BJ (cell line): ENCODE results near the gene LRMDA. TPM values are rescaled to one million over a fixed set of nuclear protein-coding genes. Genes with fewer than 3 reads are reported as not detected.
"Not testable (repeated sequence)": the region's sequence is repeated elsewhere in the genome, so short reads cannot be mapped to it uniquely, and the experiment has no call there.

Experiments used
- CTCF ChIA-PET: fragments of 350-600 bp; formaldehyde crosslinking; extraction: SDS; loops from one replicate; lab custom pipeline; 2021; ENCODE audit warnings: antibody characterized with exemption, inconsistent platforms; lab: Yijun Ruan, JAX
- POLR2A ChIA-PET: fragments of 300-600 bp; sonication (Branson Sonifier 250); formaldehyde crosslinking; extraction: SDS; loops from one replicate; lab custom pipeline; 2021; ENCODE audit warnings: antibody characterized with exemption; lab: Charles Lee
- DNase-seq: peaks from one replicate; pipeline ENCODE4 v3.0.0-alpha.2; 2011; ENCODE audit warnings: low read depth
- H3K27me3 ChIP-seq: 2 replicates; pipeline ENCODE4 v1.6.0; 2011; ENCODE audit warnings: low read length; ENCODE audit not compliant: control insufficient read depth, insufficient read depth
- H3K36me3 ChIP-seq: 2 replicates; pipeline ENCODE4 v1.5.1; 2011; ENCODE audit warnings: low read length; ENCODE audit not compliant: control insufficient read depth, insufficient read depth
- H3K4me3 ChIP-seq: 2 replicates; pipeline ENCODE4 v1.5.1; 2011; ENCODE audit warnings: low read depth, mild to moderate bottlenecking, control low read depth, low read length
- polyA plus RNA-seq: library from polyadenylated mRNA; depleted of rRNA; stranded (reverse); fragments of >200 nt; gene quantifications from 2 replicates; pipeline ENCODE4 v1.2.3, GENCODE V29; 2011
- TF ChIP-seq, protein P1 (sequence below): IDR thresholded peaks from 2 replicates; pipeline ENCODE4 v1.5.1; 2011; ENCODE audit warnings: low read depth, mild to moderate bottlenecking, control low read depth, inconsistent platforms, low read length, moderate library complexity; ENCODE audit not compliant: insufficient read depth

The LRMDA gene
- polyA plus RNA-seq, 1 experiment: not detected

GRCh38 chr10:75762431-75762802, 331.0 kb downstream of the LRMDA start:
- DNase-seq: no peak
- Histone ChIP-seq H3K36me3 (no peaks in the 10 kb centered on the region), H3K27me3 (no peaks in the 10 kb centered on the region), H3K4me3 (no peak overlapping the region)
- TF ChIP-seq, protein P1, sequence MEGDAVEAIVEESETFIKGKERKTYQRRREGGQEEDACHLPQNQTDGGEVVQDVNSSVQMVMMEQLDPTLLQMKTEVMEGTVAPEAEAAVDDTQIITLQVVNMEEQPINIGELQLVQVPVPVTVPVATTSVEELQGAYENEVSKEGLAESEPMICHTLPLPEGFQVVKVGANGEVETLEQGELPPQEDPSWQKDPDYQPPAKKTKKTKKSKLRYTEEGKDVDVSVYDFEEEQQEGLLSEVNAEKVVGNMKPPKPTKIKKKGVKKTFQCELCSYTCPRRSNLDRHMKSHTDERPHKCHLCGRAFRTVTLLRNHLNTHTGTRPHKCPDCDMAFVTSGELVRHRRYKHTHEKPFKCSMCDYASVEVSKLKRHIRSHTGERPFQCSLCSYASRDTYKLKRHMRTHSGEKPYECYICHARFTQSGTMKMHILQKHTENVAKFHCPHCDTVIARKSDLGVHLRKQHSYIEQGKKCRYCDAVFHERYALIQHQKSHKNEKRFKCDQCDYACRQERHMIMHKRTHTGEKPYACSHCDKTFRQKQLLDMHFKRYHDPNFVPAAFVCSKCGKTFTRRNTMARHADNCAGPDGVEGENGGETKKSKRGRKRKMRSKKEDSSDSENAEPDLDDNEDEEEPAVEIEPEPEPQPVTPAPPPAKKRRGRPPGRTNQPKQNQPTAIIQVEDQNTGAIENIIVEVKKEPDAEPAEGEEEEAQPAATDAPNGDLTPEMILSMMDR: no peak
- POLR2A ChIA-PET: no interaction called here
- CTCF ChIA-PET: interaction anchor here (0.7 kb wide), 1 partner anchor 615 kb away, joined by 3 read pairs; no protein-coding TSS in a partner anchor

DNA sequence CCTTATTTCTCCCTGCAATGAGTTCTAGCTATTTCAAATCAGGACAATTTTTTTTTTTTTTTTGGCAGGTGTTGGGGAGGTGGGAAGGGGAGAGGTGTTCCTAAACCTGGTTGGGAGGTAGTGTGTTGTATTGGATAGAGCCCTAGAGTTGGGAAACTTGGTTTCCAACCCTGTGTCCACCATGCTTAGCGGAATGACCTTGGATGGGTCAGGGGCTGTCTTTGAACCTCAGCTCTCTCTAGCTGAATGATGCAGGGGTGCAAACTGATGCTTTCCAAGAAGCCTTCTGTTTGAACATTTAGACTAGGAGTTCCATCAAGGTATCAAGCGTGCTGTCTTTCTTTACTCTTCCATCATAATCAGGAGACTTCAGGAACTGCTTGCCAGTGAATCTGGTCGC, 332.2 kb downstream of the LRMDA start:
- TF ChIP-seq, protein P1: no peak
- POLR2A ChIA-PET: no interaction called here
- Histone ChIP-seq H3K36me3 (no peaks in the 10 kb centered on the region), H3K27me3 (no peaks in the 10 kb centered on the region), H3K4me3 (no peak overlapping the region)
- CTCF ChIA-PET: no interaction called here
- DNase-seq: no peak

- POLR2A ChIA-PET: no interaction called here
- DNase-seq: no peak
- CTCF ChIA-PET: interaction anchor here (0.6 to 0.7 kb wide), 3 partner anchors 9 to 1286 kb away, joined by 3 to 4 read pairs (median 3); no protein-coding TSS in a partner anchor
- Histone ChIP-seq H3K36me3 (no peaks in the 10 kb centered on the region), H3K27me3 (no peaks in the 10 kb centered on the region), H3K4me3 (no peak overlapping the region)
- TF ChIP-seq, protein P1: no peak
Measured at GRCh38 chr10:75764974-75765788, 333.8 kb downstream of the LRMDA start.

GRCh38 chr10:75765789-75766096, 334.3 kb downstream of the LRMDA start:
- Histone ChIP-seq H3K36me3 (no peaks in the 10 kb centered on the region), H3K27me3 (no peaks in the 10 kb centered on the region), H3K4me3 (no peak overlapping the region)
- POLR2A ChIA-PET: no interaction called here
- CTCF ChIA-PET: no interaction called here
- TF ChIP-seq, protein P1: no peak
- DNase-seq: no peak

DNA sequence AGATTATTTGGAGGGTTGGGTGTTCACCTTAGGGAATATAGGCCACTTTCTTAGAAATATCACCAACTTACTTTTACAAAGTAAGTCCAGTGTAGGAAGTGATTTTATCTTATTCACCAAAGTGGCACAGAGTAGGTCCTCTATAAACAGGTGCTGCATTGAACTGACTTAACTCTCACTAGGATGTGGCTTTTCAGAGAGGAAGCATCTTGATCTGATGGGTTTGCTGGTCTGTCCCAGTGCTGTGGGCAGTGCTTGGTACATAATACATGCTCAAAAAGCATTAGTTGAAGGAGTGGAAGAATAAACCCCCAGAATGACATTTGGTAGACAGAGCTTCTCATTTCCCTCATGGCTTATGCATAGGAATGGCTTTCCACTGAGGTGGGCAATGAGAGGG, 334.7 kb downstream of the LRMDA start:
- no peaks in the 10 kb centered on the region for H3K36me3 ChIP-seq
- H3K4me3 ChIP-seq: no peak overlapping the region
- TF ChIP-seq, protein P1: no peak
- CTCF ChIA-PET: no interaction called here
- DNase-seq: no peak
- H3K27me3 ChIP-seq: no peaks in the 10 kb centered on the region
- POLR2A ChIA-PET: no interaction called here

- DNase-seq, H3K27me3 ChIP-seq, H3K4me3 ChIP-seq, CTCF ChIA-PET, H3K36me3 ChIP-seq, POLR2A ChIA-PET: not testable (repeated sequence)
Measured at GRCh38 chr10:75766752-75767151, 335.3 kb downstream of the LRMDA start.
